ENCODE data around the gene VEZF1.

The VEZF1 gene

DNA sequence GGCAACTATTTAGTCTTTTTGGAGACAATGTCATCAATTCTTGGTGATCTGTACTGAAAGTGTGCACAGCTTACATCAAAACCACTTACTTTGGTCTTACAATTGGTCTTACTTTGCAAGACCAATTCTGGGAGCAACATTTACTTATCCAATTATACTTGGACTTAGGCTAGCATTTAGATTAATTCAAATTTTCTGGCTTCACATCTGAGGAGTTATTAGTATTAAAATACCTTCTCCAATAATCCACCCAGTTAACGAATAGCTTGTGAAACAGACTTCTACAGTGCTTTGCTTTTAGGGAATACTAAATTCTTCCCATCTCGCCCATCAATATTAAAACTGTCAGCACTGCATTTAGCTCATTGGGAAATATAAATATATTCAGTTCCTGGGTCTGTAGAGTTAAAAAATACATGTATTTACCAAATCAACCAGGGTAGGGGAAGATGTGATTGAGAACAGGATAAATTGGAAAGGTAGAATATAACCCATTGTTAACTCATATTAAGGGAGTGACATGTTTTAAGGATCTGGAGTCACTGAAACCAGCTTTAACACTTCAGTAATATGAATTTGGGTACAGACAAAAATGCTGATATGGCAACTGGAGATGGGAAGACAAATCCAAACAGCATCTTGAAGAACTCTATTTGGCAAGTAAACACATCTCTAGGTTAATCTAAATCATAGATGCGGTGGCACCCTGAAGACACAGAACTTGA, 9.2 kb upstream of the VEZF1 start:
- Histone ChIP-seq H3K27ac (ENCODE audit: low read length) (no peak overlapping the region), H3K9ac (ENCODE audit: low read length in 2 of 2) (no peak overlapping the region), H3K4me1 (ENCODE audit: control insufficient read depth, insufficient read depth, low read length) (peaks cover 12% of the 10 kb centered on the region), H3K36me3 (ENCODE audit: control insufficient read depth in 2 of 2, insufficient read depth in 2 of 2, low read length in 2 of 2) (peaks cover 7 to 13% of the 10 kb centered on the region in 2 donors), H3K27me3 (ENCODE audit: control insufficient read depth in 1 of 2, insufficient read depth in 2 of 2, low read length in 2 of 2) (no peaks in the 10 kb centered on the region), H3K4me3 (ENCODE audit: low read length in 2 of 2) (no peak overlapping the region), H3K9me3 (ENCODE audit: control insufficient read depth in 2 of 2, low read length in 2 of 2) (no peaks in the 10 kb centered on the region)

DNA sequence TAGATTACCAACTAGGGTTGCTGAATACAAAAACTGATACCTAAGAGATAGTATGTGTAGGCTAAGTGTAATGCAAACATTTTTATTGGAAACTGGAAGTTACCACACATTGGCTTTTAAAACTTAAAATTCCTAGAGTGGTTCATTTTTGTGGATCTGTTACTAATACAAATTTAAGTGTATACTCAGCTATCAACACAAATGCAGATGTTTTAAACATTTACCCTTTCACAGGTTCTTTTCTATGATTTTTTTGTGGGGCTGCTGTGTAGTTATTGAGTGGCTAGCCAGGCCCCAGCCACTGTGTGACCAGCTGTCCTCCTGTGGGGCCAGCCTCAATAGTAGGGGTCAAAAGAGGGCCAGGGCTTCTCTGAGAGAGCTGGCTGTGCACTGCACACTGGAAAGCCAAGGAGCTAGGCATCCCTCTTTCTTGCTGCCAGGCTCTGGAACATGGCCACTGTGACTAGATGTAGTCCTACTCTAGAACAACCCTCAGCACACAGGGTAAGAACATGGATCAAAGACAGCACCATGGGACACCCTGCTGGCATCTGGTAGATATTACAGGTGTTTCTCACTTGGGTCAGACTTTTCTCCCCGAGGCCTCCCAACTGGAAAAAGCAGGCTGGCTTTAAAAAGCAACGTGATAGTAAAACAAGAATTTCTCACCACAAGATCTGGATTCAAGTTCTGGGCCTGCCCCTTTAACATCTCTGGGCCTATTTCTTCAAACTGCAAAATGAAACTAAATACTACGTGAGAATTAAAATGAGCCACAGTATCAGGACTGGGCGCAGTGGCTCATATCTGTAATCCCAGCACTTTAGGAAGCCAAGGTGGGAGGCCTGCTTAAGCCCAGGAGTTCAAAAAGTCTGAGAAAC, 7.3 kb upstream of the VEZF1 start:
- Histone ChIP-seq H3K27me3 (ENCODE audit: control insufficient read depth in 1 of 2, insufficient read depth in 2 of 2, low read length in 2 of 2) (no peaks in the 10 kb centered on the region), H3K9ac (ENCODE audit: low read length in 2 of 2) (peak overlapping the region in 1 of 2 donors; percentile 31), H3K36me3 (ENCODE audit: control insufficient read depth in 2 of 2, insufficient read depth in 2 of 2, low read length in 2 of 2) (peaks cover 7 to 9% of the 10 kb centered on the region in 2 donors), H3K4me1 (ENCODE audit: control insufficient read depth, insufficient read depth, low read length) (peaks cover 12% of the 10 kb centered on the region), H3K27ac (ENCODE audit: low read length) (peak overlapping the region; percentile 62), H3K9me3 (ENCODE audit: control insufficient read depth in 2 of 2, low read length in 2 of 2) (no peaks in the 10 kb centered on the region), H3K4me3 (ENCODE audit: low read length in 2 of 2) (no peak overlapping the region)

DNA sequence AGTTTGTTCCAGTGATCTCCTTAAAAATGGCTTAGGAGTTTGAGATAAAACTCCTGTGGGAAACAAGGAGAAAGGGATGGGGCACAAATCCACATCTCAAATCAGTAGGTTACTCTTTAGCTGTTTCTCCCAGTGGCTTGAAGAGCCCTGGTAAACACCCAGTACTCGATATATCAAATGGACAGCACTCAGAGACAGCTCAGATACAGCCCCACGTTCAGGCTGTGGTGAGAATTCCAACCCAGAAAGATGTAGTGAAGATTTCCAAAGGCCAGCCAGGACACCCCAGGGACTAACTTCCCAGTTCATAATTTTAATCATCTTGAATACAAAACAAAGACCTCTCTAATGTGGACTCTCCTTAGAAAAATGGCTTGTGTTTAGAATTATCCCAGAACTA, 6.4 kb upstream of the VEZF1 start:
- Histone ChIP-seq H3K4me1 (ENCODE audit: control insufficient read depth, insufficient read depth, low read length) (peaks cover 12% of the 10 kb centered on the region), H3K9ac (ENCODE audit: low read length in 2 of 2) (peak overlapping the region in 1 of 2 donors; percentile 48), H3K27me3 (ENCODE audit: control insufficient read depth in 1 of 2, insufficient read depth in 2 of 2, low read length in 2 of 2) (no peaks in the 10 kb centered on the region), H3K4me3 (ENCODE audit: low read length in 2 of 2) (no peak overlapping the region), H3K36me3 (ENCODE audit: control insufficient read depth in 2 of 2, insufficient read depth in 2 of 2, low read length in 2 of 2) (peaks cover 5 to 7% of the 10 kb centered on the region in 2 donors), H3K27ac (ENCODE audit: low read length) (peak overlapping the region; percentile 62), H3K9me3 (ENCODE audit: control insufficient read depth in 2 of 2, low read length in 2 of 2) (no peaks in the 10 kb centered on the region)

DNA sequence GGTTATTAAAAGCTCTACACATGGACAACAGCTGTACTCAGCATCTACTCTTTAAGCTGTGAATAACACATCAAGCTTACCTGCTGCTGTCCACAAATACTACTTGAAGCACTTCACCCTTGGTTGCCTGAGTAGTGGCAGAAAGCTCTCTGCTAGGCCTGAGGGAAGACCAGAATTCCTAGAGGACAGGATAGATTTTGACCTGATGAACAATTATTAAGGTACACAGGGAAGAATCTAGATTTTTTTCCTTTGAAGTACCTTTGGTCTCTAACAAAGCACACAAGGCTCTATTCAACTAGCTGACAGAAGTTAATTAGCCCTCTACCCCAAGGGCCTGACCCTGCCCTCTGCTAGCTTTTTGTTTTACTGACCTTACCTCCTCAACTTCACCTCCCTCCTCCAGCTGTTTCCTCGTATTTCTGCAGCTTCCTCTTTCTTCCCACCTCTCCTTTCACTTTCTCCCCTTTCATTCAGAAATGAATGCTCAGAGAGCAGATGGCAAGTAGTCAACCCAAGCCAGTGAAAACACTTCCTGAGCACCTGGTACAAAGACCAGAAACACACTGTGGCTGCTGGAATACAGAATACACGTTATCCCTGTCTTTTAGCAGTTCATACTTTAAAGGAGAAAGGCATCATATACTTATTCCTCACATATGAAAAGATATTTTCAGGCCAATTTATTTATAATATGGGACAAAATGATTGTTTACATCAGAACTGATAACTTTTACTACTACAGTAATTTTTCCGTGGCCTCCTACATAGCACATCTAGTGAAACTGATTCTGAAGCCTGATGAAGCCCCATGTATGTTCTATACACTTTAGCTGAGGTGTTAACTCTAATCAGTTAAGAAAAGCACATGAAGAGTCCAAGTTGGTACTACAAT, 5.7 kb upstream of the VEZF1 start:
- H3K9me3 ChIP-seq (ENCODE audit: control insufficient read depth in 2 of 2, low read length in 2 of 2): no peaks in the 10 kb centered on the region
- H3K36me3 ChIP-seq (ENCODE audit: control insufficient read depth in 2 of 2, insufficient read depth in 2 of 2, low read length in 2 of 2): peaks cover 0 to 7% of the 10 kb centered on the region in 2 donors
- no peak overlapping the region for H3K4me3 ChIP-seq (ENCODE audit: low read length in 2 of 2)
- H3K27ac ChIP-seq (ENCODE audit: low read length): peak overlapping the region; percentile 62
- no peaks in the 10 kb centered on the region for H3K27me3 ChIP-seq (ENCODE audit: control insufficient read depth in 1 of 2, insufficient read depth in 2 of 2, low read length in 2 of 2)
- H3K9ac ChIP-seq (ENCODE audit: low read length in 2 of 2): peak overlapping the region; percentile 3 to 48
- H3K4me1 ChIP-seq (ENCODE audit: control insufficient read depth, insufficient read depth, low read length): peaks cover 12% of the 10 kb centered on the region

DNA sequence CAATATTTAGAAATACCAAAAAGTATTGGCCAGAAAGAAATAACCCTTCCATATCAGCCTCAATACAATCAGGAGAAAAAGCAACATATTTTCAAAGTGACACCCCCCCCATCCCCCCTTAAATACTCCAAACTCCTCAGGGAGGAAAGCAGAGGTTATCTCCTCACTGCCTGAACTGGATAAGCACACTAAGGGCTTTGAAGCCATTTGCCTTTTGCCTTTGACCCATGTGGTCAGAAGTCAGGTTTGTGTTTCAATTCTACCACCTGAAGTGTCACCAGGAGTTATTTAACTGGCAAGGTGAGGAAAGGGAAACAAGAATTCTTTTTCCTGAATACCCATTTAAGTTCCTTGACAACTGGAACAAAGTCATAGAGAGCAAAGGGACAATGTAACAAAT, 3.5 kb upstream of the VEZF1 start:
- Histone ChIP-seq H3K27me3 (ENCODE audit: control insufficient read depth in 1 of 2, insufficient read depth in 2 of 2, low read length in 2 of 2) (no peaks in the 10 kb centered on the region), H3K27ac (ENCODE audit: low read length) (no peak overlapping the region), H3K4me3 (ENCODE audit: low read length in 2 of 2) (no peak overlapping the region), H3K9ac (ENCODE audit: low read length in 2 of 2) (no peak overlapping the region), H3K9me3 (ENCODE audit: control insufficient read depth in 2 of 2, low read length in 2 of 2) (no peaks in the 10 kb centered on the region), H3K36me3 (ENCODE audit: control insufficient read depth in 2 of 2, insufficient read depth in 2 of 2, low read length in 2 of 2) (no peaks in the 10 kb centered on the region), H3K4me1 (ENCODE audit: control insufficient read depth, insufficient read depth, low read length) (peaks cover 12% of the 10 kb centered on the region)

DNA sequence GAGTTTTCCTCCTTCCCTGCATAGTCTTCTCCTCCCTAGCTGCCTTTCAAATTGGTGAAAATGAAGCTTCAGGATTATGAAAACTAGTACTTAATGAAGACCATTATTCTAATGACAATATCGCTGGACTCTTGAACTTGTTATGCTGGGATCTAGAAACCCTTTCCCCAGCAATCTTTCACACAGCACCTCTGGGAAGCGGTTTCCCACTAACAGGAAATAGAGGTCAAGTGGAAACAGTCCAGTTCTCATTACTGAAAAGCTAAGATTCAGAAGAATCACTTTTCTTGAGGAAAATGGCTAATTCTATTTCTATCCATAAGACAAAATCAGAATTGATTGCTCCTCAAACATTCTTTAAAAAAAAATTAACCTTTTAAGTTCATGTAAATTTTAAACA, 2.0 kb upstream of the VEZF1 start:
- no peaks in the 10 kb centered on the region for H3K27me3 ChIP-seq (ENCODE audit: control insufficient read depth in 1 of 2, insufficient read depth in 2 of 2, low read length in 2 of 2)
- peaks cover 14% of the 10 kb centered on the region for H3K4me1 ChIP-seq (ENCODE audit: control insufficient read depth, insufficient read depth, low read length)
- H3K9me3 ChIP-seq (ENCODE audit: control insufficient read depth in 2 of 2, low read length in 2 of 2): no peaks in the 10 kb centered on the region
- no peak overlapping the region for H3K9ac ChIP-seq (ENCODE audit: low read length in 2 of 2)
- no peaks in the 10 kb centered on the region for H3K36me3 ChIP-seq (ENCODE audit: control insufficient read depth in 2 of 2, insufficient read depth in 2 of 2, low read length in 2 of 2)
- H3K4me3 ChIP-seq (ENCODE audit: low read length in 2 of 2): no peak overlapping the region
- H3K27ac ChIP-seq (ENCODE audit: low read length): peak overlapping the region; percentile 90

DNA sequence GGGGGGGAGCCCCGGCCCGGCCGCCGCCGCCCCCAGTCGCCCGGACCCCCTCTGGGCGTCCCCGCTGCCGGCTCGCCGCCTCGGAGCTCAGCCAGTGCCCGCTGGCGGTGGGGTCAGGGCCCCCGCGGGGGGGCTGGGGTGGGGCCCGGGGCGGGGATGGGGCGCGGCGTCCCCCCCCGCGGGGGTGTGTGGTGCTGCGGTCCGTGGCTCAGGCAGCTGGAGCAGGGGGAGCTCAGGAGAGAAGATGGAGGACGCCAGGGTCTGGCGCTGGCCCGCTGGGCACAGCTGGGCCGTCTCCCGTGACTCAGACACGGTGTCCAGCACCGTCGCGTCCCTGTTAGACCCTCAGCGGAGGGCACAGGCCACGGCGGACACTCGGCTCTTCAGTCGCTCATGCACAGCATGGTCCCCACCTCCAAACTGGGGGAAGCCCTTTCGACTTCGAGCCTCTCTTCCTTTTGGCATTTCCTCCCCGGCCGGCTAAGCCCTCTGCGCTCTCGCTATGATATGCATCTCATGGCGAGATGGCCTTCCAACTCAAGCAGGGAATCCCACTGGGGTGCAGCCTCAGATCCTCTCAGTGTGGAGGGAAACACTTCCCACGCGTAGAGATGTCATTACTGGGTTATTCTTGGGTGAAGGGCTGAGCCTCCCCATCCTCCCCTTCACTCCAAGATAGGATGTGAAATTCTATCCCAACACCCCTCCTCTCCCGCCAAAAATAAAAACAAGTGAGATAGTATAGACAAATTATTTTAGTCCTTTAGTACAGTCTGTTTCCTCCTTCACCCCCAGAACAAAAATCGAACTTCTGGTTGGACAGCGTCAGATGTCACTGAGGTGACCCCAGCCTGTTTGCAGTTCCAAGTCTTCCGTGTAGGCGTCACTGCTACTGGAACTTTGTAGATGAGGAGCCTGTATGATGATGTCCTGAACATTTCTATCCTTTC, 522 bp upstream of the VEZF1 start:
- Histone ChIP-seq H3K27ac (ENCODE audit: low read length) (peak overlapping the region; percentile 90), H3K36me3 (ENCODE audit: control insufficient read depth in 2 of 2, insufficient read depth in 2 of 2, low read length in 2 of 2) (no peaks in the 10 kb centered on the region), H3K4me3 (ENCODE audit: low read length in 2 of 2) (peak overlapping the region; percentile 89 to 92), H3K9ac (ENCODE audit: low read length in 2 of 2) (peak overlapping the region; percentile 84 to 87), H3K27me3 (ENCODE audit: control insufficient read depth in 1 of 2, insufficient read depth in 2 of 2, low read length in 2 of 2) (no peaks in the 10 kb centered on the region), H3K9me3 (ENCODE audit: control insufficient read depth in 2 of 2, low read length in 2 of 2) (no peaks in the 10 kb centered on the region), H3K4me1 (ENCODE audit: control insufficient read depth, insufficient read depth, low read length) (peaks cover 22% of the 10 kb centered on the region)

DNA sequence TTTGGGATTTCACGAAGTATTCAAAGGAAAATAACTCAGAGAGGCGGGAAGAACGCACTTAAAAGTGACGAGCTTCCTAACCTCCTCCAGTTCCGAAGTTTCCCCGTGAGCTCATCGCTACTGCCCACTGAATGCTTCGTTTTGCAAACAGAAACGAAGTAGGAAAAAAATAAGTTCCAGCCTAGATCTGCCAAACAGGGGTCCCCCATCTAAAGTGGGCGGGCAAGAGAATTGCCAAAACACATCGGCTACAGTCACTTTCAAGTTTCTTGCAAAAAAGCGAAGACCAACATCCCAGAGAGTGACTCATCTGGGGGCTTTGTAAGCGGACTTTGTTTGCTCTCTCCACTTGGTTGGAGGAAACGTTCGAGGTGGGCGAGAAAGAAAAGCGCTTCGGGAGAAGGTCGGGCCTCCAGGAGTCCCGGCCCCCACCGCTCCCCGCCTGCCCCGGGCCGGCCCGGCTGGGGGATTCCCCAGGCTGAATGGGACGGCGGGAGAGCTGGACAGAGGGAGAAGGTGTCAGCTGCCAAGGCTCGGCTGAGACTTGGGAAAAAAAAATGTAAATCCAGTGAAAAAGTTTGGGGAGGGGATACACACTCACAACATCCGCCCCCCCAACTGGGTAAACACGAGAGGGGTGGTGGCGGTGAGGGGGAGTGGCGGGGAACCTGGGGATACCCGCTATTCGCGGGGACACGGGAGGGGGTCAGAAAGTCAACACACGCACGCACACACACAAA, 1.0 kb downstream of the VEZF1 start:
- H3K4me1 ChIP-seq (ENCODE audit: control insufficient read depth, insufficient read depth, low read length): peaks cover 30% of the 10 kb centered on the region
- peak overlapping the region; percentile 92 to 99 for H3K9ac ChIP-seq (ENCODE audit: low read length in 2 of 2)
- peak overlapping the region; percentile 63 to 89 for H3K4me3 ChIP-seq (ENCODE audit: low read length in 2 of 2)
- H3K27ac ChIP-seq (ENCODE audit: low read length): peak overlapping the region; percentile 95
- H3K27me3 ChIP-seq (ENCODE audit: control insufficient read depth in 1 of 2, insufficient read depth in 2 of 2, low read length in 2 of 2): no peaks in the 10 kb centered on the region
- H3K36me3 ChIP-seq (ENCODE audit: control insufficient read depth in 2 of 2, insufficient read depth in 2 of 2, low read length in 2 of 2): peaks cover 5 to 6% of the 10 kb centered on the region in 2 donors
- H3K9me3 ChIP-seq (ENCODE audit: control insufficient read depth in 2 of 2, low read length in 2 of 2): no peaks in the 10 kb centered on the region

DNA sequence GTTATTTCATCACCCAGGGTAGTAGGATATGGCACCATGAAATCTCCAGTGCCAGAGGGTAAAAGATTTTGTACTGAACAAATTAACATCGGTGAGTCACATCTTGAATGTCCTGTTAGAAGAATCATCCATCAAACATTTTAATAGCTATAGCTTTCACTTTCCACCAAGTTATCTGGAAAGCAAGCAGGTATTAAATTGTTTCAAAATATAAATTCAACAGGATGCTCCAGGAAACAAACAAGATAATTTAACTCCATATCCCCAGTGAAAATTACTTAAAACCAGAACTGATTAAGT, 2.4 kb downstream of the VEZF1 start:
- peaks cover 8 to 9% of the 10 kb centered on the region in 2 donors for H3K36me3 ChIP-seq (ENCODE audit: control insufficient read depth in 2 of 2, insufficient read depth in 2 of 2, low read length in 2 of 2)
- no peaks in the 10 kb centered on the region for H3K9me3 ChIP-seq (ENCODE audit: control insufficient read depth in 2 of 2, low read length in 2 of 2)
- no peaks in the 10 kb centered on the region for H3K27me3 ChIP-seq (ENCODE audit: control insufficient read depth in 1 of 2, insufficient read depth in 2 of 2, low read length in 2 of 2)
- H3K4me1 ChIP-seq (ENCODE audit: control insufficient read depth, insufficient read depth, low read length): peaks cover 35% of the 10 kb centered on the region
- H3K9ac ChIP-seq (ENCODE audit: low read length in 2 of 2): peak overlapping the region; percentile 30 to 99
- peak overlapping the region in 1 of 2 donors; percentile 36 for H3K4me3 ChIP-seq (ENCODE audit: low read length in 2 of 2)
- peak overlapping the region; percentile 19 for H3K27ac ChIP-seq (ENCODE audit: low read length)
